ENCODE measurements around the gene CCDC107. TPM values are rescaled to one million over a fixed set of nuclear protein-coding genes. Genes with fewer than 3 reads are reported as not detected.
A peak's percentile ranks its signal among the peaks of the same experiment; 100 is the strongest.

Gene CCDC107
- total RNA-seq, 1 donor = 10.9 TPM

DNA sequence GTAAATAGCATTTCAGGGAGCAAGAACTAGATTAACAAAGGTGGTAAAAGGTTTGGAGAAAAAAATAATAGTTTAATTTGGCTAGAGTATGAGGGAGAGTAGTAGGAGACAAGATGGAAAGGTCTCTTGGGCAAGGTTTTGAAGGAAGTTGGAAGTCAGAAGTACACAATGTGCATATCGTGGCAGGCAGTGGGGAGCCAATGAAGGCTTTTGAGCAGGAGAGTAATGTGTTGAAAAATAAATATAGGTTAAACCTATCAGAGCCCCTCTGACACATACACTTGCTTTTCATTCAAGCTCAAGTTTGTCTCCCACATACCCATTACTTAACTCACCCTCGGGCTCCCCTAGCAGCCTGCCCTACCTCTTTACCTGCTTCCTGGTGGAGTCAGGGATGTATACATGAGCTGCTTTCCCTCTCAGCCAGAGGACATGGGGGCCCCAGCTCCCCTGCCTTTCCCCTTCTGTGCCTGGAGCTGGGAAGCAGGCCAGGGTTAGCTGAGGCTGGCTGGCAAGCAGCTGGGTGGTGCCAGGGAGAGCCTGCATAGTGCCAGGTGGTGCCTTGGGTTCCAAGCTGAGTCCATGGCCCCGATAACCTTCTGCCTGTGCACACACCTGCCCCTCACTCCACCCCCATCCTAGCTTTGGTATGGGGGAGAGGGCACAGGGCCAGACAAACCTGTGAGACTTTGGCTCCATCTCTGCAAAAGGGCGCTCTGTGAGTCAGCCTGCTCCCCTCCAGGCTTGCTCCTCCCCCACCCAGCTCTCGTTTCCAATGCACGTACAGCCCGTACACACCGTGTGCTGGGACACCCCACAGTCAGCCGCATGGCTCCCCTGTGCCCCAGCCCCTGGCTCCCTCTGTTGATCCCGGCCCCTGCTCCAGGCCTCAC lies 15.3 kb downstream of the CCDC107 start, which contains the start of gene CA9:
CA9 (plus strand) TSS at position 797 of the 893 bp plus-strand sequence; CDS start at position 829, 32 bp downstream.
- TF ChIP-seq, protein P1, sequence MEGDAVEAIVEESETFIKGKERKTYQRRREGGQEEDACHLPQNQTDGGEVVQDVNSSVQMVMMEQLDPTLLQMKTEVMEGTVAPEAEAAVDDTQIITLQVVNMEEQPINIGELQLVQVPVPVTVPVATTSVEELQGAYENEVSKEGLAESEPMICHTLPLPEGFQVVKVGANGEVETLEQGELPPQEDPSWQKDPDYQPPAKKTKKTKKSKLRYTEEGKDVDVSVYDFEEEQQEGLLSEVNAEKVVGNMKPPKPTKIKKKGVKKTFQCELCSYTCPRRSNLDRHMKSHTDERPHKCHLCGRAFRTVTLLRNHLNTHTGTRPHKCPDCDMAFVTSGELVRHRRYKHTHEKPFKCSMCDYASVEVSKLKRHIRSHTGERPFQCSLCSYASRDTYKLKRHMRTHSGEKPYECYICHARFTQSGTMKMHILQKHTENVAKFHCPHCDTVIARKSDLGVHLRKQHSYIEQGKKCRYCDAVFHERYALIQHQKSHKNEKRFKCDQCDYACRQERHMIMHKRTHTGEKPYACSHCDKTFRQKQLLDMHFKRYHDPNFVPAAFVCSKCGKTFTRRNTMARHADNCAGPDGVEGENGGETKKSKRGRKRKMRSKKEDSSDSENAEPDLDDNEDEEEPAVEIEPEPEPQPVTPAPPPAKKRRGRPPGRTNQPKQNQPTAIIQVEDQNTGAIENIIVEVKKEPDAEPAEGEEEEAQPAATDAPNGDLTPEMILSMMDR (IDR thresholded peaks at IDR 0.05; ENCODE audit: insufficient read depth, low read length) = no peak
- no peak for DNase-seq (ENCODE audit: low read depth)
- no peak within 1 kb of the TSS for H3K4me3 ChIP-seq (ENCODE audit: low read depth, low read length)

DNA sequence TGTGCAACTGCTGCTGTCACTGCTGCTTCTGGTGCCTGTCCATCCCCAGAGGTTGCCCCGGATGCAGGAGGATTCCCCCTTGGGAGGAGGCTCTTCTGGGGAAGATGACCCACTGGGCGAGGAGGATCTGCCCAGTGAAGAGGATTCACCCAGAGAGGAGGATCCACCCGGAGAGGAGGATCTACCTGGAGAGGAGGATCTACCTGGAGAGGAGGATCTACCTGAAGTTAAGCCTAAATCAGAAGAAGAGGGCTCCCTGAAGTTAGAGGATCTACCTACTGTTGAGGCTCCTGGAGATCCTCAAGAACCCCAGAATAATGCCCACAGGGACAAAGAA lies 15.9 kb downstream of the CCDC107 start:
- no peak overlapping the region for H3K4me3 ChIP-seq (ENCODE audit: low read depth, low read length)
- DNase-seq (ENCODE audit: low read depth) = no peak
- TF ChIP-seq, protein P1 (IDR thresholded peaks at IDR 0.05; ENCODE audit: insufficient read depth, low read length) = no peak

DNA sequence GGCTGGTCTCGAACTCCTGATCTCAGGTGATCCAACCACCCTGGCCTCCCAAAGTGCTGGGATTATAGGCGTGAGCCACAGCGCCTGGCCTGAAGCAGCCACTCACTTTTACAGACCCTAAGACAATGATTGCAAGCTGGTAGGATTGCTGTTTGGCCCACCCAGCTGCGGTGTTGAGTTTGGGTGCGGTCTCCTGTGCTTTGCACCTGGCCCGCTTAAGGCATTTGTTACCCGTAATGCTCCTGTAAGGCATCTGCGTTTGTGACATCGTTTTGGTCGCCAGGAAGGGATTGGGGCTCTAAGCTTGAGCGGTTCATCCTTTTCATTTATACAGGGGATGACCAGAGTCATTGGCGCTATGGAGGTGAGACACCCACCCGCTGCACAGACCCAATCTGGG lies 17.1 kb downstream of the CCDC107 start:
- no peak for DNase-seq (ENCODE audit: low read depth)
- TF ChIP-seq, protein P1 (IDR thresholded peaks at IDR 0.05; ENCODE audit: insufficient read depth, low read length) = no peak
- no peak overlapping the region for H3K4me3 ChIP-seq (ENCODE audit: low read depth, low read length)

DNA sequence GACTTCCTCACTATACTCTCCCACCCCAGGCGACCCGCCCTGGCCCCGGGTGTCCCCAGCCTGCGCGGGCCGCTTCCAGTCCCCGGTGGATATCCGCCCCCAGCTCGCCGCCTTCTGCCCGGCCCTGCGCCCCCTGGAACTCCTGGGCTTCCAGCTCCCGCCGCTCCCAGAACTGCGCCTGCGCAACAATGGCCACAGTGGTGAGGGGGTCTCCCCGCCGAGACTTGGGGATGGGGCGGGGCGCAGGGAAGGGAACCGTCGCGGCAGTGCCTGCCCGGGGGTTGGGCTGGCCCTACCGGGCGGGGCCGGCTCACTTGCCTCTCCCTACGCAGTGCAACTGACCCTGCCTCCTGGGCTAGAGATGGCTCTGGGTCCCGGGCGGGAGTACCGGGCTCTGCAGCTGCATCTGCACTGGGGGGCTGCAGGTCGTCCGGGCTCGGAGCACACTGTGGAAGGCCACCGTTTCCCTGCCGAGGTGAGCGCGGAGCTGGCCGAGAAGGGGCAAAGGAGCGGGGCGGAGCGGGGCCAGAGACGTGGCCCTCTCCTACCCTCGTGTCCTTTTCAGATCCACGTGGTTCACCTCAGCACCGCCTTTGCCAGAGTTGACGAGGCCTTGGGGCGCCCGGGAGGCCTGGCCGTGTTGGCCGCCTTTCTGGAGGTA lies 17.8 kb downstream of the CCDC107 start:
- DNase-seq (ENCODE audit: low read depth) = no peak
- peak overlapping the region; percentile 60 for H3K4me3 ChIP-seq (ENCODE audit: low read depth, low read length)
- TF ChIP-seq, protein P1 (IDR thresholded peaks at IDR 0.05; ENCODE audit: insufficient read depth, low read length) = no peak

DNA sequence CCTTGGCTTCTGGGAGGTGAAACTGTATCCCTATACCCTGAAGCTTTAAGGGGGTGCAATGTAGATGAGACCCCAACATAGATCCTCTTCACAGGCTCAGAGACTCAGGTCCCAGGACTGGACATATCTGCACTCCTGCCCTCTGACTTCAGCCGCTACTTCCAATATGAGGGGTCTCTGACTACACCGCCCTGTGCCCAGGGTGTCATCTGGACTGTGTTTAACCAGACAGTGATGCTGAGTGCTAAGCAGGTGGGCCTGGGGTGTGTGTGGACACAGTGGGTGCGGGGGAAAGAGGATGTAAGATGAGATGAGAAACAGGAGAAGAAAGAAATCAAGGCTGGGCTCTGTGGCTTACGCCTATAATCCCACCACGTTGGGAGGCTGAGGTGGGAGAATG lies 21.0 kb downstream of the CCDC107 start:
- TF ChIP-seq, protein P1 (IDR thresholded peaks at IDR 0.05; ENCODE audit: insufficient read depth, low read length) = no peak
- H3K4me3 ChIP-seq (ENCODE audit: low read depth, low read length) = no peak overlapping the region
- DNase-seq (ENCODE audit: low read depth) = no peak

DNA sequence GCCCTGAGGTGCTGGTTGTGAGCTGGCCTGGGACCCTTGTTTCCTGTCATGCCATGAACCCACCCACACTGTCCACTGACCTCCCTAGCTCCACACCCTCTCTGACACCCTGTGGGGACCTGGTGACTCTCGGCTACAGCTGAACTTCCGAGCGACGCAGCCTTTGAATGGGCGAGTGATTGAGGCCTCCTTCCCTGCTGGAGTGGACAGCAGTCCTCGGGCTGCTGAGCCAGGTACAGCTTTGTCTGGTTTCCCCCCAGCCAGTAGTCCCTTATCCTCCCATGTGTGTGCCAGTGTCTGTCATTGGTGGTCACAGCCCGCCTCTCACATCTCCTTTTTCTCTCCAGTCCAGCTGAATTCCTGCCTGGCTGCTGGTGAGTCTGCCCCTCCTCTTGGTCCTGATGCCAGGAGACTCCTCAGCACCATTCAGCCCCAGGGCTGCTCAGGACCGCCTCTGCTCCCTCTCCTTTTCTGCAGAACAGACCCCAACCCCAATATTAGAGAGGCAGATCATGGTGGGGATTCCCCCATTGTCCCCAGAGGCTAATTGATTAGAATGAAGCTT lies 21.8 kb downstream of the CCDC107 start:
- TF ChIP-seq, protein P1 (IDR thresholded peaks at IDR 0.05; ENCODE audit: insufficient read depth, low read length) = no peak
- DNase-seq (ENCODE audit: low read depth) = no peak
- no peak overlapping the region for H3K4me3 ChIP-seq (ENCODE audit: low read depth, low read length)
